Ureter (tissue), 1 donor: ENCODE measurements around the gene C3orf18. TPM values are rescaled to one million over a fixed set of nuclear protein-coding genes. Genes with fewer than 3 reads are reported as not detected.

Experiments
- DNase-seq: peaks from one replicate; pipeline ENCODE4 v3.0.0-alpha.2; 2020; ENCODE audit warnings: low spot score
- total RNA-seq: library from RNA; stranded (reverse); gene quantifications from one replicate; pipeline ENCODE4 v1.2.4, GENCODE V29; 2023
- donor health status: DM: yes; HTN: yes; CAD: no.

The C3orf18 gene
- total RNA-seq, 1 donor from 2014 or later, result 8.0 TPM

DNA sequence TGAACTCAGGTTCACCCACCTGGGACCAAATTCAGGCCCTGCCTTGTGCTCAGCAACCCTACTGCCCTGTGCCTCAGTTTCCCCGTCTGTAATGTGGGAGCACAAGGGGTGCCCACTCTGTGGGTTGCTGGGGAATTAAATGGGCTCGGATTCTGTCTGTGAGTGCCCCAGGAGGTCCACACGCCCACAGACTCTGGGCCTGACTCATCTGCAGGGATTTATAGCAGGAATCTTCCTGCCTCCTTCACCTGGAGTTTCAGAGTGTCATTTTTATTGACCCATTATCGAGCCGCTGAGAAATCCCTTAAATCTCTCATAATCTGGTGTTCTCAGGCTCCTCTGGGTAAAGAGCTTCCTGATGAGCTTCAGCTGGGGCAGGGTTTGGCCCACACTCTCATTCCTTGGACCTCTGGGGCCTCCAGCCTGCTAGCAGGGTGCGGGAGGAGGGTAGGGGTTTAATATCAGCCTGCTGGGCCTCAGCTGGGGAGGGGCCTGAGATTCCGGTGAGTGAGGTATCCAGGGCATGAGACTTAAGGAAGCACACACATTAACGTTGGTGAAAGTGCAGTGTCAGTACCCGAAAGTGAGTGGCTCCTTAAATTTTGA lies 16.4 kb downstream of the C3orf18 start:
- no peak for DNase-seq

DNA sequence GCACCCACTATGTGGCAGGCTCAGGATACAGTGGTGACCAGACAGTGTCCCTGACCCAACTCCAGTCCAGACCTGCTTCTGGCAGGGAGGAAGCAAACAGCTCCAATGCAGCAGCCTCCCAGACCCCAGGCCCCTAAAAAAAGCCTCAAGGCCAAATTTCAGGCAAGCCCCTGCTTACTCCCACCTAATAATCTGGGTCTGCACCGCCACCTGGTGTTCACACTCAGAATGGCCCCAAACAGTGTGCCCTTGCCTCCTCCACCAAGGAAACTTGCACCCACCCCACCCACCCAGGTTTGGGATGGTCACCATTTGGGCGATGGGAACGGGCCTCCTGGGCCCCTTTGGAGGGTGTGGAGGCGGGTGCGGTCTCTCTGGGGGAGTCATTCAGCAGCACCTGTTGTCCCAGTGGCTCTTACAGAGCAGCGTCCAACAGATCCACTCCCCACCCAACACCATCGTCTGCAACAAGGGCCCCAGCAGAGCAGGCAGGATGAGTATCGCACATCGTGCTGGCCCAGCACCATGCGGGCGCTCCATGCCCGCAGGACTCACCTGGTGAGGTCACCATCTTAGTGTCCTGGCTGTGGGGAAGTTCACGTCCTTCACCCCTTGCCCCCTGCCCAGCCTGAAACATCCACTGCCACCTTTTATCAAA lies 17.3 kb downstream of the C3orf18 start:
- no peak for DNase-seq

DNA sequence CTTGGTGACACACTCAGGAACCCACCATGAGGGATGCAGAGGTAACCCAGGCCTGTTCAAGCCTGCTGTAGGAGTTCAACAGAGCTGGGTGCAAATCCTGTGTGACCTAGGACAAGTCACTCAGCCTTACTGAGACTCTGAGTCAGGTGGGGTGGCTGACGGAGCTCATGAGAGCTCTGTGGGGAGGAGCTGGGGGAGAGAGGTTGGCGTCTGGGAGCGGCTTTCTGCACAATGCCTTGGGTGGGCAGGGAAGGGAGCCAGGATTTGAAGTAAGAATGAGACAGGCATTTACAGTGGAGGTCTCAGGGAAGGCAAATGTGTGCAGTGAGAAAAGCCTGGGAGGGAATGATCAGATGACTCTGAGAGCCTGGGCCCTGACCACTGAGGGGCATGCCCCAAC lies 18.3 kb downstream of the C3orf18 start:
- no peak for DNase-seq

DNA sequence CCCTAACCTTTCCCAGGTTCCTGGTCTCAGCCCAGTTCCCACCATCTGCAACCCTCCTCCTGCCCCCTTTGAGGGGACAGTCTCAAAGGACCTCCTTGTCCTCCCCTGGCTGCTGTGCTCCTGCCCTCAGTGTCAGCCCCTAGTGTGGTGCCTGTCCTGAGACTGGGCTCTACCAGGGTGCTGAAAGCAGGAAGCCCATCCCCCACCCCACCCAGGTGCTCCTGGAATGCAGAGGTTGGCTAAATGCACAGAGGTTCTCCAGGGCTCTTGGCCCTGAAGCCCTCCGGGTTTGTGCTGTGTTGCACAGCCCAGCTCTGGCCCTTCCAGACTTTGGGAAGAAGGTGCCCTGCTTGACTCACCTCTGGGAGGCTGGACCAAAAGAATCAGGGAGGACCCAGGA lies 21.8 kb downstream of the C3orf18 start:
- DNase-seq, result no peak

DNA sequence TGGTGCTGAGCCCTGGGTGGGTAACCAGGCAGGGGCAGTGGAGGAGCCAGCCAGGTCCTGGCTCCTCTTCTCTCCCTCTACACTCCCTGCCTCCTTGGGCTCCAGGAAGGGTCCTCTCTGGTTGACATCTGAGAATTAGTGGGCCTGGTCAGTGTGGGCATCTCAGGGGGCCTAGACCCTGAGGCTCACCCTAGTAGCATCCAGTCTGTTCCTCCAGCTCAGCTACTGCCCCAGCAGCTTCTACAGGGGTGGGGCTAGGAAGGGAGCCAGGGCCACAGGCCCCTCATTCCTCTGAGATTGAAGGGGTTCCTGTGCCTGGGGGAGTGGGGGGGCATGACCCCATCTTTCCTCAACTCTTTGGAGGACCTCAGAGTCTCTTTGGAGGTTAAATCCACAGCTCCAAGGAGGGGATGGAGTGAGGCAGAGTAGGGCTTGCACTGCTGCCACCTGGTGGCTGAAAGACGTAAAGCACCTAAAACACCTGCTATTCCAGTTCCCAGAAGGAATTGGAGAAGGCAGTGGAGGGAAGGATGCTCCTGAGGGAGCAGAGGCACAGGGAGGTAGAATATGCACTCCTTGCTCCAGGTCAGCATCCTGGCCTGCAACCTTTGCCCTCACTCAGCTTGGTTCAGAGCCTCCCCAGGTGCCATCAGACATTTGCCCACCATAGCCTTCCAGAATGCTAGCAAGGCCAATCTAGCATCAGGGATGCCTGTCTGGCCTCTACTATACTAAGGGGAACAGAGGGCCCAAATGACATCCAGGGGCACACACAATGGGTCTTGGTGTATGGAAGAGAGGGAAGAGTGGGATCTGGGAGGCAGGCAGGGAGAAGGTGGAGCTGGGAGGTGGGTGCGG lies 25.1 kb downstream of the C3orf18 start:
- peak; percentile 64 for DNase-seq

DNA sequence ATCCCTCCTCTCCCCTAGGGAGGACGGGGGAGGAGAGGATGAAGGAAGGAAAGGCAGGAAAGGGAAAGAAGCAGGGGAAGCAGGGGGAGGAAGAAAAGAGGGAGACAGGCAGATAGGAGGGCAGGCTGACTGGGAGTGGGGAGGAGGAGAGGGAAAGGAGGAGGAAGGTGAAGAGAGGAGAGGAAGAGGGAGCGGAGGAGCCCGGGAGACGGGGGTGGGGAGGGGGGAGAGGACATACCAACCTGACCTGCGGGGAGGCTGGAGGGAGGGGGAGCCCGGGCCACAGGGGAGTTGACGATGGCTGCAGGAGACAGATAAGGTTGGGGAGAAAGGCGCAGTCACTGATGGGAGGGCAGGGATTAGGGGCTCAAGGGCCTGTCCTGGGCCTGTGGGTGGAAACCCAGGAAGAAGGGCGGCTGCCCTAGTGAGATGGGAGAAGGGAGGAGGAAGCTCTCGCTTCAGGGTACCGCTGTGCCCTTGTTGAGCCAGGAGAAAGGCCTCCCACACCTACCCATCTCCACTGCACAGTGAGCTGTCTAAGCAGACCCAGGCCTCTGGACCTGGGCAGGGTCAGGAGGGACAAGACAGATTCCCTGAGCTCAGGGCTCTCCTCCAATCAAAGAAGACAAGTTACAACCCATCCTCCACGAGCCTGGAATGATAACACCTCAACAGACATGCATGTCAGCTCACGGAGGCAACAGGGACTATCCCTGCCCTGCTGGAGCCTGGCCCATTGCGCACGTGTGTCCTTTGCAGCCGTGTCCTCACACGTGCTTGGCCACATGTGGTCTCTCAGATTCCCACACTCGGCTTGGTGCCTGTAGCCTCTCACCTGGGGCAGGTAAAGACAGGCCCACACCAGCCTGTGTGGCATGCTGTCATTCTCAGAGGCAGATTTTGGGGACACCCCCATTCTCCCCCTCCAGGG lies 27.9 kb downstream of the C3orf18 start:
- no peak for DNase-seq

DNA sequence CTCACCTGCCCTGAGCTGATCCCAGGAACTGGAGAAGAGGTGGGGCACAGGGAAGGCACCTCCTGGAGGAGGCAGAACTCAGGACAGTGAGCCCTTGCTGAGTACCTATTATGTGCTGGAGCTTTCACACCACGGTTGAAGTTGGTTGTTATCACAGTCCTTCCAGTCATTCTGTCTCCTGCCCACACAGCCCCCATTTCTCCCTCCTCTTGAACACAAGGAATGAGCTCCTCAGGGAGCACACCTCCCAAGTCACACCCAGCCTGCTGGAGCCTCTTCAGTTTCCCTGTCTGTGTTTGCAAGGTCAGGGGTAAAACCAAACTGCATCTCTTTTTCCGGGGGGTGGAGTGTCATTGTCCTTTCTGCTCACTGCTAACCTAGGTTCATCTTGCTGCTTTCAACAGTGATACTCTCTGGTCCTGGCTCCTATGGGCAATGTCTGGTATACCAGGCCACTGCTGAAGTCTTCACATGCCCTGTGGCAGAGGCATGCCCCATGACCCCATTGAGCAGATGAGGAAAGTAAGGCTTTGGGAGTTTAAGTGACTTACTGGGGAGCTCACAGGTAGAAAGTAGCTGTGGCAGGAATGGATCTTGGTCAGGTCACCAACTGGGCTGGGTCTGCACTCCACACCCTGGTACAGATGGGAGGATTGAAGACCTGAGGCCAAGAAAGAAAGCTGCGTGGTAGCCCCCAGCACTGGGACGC lies 30.0 kb downstream of the C3orf18 start:
- DNase-seq, result no peak

DNA sequence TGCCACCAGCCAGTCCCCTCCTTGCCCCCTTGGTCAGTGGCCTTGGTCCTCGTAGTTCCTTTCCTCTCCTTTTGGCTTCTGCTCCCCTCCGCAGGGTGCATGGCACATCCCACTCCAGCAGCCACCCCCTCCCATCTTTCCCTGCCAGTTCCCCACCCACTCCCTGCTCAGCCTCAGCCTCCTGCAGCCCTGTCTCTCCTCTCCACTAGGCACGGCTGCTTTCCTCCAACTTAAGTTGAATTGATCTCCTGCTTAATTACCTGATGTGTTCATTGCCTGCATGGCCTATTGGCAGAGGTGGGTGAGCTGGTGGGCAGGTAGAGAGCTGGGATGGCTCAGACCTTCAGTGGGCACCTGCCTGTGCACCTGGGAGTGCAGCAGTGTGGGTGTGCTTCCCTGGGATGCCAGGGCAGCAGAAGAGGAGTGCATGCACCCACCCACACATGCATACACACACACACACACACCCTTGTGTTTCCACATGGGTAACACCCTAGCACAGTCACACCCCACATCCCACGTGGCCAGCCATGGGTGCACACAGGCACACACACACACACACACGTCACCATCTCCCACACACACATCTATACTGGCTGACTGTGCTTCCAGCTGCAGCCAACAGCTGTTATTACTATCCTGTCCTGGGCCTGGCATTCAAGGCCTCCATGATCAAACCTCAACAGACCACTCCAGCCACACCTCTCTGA lies 30.9 kb downstream of the C3orf18 start:
- no peak for DNase-seq

DNA sequence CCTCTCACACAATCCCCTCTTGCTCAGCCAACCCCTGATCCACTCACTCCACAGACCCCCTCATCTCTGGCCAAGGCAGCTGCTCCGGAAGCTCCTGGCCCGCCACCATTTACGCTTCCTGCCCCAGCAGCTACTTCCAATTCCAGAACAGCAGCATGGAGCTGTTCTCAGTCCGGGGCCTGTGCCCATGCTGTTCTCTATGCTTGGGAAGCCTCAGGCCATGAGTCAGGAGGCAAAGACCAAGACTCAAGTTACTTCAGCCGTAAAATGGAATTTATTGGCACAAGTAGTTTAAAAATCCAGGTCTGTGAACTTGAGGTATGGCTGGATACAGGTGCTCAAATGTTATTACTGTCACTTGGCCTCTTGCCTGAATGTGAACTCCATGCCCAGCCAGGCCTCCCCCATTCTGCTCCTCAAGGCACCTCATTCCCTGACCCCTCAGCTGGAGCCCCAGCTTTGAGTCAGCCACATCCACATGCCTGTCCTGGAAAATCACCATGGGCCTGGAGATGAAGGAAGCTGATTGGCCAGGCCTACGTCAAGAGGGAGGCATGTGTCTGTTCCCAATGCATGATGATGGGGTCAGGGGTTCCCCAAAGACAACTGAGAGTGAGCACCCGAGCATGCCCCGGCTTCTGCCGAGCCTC lies 32.7 kb downstream of the C3orf18 start:
- DNase-seq, result no peak

DNA sequence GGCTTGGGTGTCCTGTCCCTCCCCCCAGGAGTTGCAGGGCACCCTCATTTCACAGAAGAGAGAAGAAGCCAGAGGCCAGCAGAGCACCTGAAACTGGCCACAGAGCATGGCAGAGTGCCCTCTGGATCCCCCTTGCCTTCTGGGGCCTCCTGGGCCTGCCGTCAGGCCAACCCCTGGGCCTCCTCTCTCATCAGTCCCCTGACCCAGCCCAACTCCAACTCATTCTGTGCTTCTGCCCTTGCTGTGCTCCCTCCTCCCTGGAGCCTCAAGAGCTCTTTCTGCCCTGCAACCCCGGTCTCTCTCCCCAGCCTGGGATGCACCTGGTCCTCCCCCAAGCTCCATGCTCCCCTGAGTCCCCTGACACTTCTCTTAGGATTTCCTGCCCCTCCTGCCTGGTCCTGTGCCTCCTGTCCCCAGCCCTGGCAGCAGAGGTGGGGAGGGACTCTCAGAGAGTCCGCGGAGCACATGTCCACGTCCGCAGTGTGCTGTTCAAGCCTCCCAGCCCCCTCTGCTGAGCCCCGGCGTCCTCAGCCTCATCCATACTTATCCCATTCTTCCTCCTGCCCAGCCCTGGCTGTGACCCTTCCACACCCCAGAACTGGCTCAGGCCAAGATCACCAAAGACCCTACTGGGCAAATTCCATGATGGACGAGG lies 33.6 kb downstream of the C3orf18 start:
- DNase-seq, result no peak

DNA sequence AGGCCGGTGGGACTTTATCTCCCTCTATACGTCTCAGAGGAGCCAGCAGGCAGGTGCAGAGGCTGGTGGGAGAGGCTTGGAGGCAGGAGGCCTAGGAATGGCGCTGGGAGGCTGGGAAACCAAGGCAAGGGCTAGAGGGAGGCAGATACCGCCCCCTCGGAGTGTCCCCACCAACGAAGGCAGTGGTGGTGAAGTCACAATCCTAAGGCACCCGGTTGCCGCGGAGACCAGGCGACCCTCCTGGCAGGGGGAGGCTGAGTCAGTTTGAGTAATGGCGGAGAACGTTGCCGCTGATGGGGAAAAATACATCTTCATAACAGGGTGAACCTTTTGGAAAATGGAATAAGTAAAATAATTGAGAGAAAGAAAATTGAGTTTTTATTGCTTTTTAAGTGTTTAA lies 34.2 kb downstream of the C3orf18 start:
- no peak for DNase-seq

DNA sequence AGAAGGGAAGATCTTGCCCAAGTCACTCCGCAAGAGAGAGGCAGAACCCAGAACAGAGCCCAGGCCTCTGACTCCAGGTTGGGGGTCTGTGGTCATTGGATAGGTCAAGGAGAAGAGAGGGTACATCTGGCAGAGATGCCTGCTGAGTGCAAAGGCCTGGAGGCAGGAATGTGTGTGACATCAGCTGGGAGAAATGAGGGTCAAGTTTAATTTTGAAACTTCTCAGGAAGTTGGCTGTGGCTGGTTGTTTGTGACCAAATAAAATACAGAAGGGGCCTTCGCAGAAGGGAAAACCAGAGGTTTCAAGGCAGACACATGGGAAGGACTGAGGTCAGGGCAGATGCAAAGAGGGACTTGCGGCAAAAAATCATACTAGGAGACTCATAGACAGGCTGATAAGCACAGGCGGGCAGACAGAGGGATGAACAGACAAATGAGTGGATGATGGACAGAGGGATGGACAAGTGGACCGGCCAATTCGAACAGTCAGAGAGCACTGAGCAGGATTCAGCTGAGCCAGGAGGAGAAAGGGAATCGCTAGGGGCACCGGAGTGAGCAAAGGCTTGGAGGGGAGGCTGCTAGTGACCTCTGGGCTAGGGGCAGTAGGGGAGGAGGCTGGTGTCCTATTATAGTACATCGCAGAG lies 35.4 kb downstream of the C3orf18 start:
- DNase-seq, result no peak

DNA sequence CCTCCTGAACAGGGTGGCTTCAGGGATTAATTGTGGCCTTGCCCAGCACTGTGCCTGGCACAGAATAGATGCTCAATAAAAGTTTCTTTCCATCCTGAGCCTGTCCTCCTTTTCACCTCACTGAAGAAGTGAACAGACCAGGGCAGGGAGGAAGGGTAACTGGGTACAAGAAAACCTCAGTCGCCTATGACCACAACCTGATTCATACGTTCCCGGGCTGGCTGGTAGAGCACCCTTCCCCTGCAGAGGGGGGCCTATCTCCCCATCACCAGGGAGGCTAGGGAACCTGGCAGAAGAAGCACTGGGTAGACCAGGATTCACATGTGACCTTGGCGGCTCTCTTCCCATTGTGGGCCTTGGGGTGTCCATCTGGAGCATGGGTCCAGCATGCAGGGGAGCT lies 36.3 kb downstream of the C3orf18 start:
- DNase-seq, result no peak

DNA sequence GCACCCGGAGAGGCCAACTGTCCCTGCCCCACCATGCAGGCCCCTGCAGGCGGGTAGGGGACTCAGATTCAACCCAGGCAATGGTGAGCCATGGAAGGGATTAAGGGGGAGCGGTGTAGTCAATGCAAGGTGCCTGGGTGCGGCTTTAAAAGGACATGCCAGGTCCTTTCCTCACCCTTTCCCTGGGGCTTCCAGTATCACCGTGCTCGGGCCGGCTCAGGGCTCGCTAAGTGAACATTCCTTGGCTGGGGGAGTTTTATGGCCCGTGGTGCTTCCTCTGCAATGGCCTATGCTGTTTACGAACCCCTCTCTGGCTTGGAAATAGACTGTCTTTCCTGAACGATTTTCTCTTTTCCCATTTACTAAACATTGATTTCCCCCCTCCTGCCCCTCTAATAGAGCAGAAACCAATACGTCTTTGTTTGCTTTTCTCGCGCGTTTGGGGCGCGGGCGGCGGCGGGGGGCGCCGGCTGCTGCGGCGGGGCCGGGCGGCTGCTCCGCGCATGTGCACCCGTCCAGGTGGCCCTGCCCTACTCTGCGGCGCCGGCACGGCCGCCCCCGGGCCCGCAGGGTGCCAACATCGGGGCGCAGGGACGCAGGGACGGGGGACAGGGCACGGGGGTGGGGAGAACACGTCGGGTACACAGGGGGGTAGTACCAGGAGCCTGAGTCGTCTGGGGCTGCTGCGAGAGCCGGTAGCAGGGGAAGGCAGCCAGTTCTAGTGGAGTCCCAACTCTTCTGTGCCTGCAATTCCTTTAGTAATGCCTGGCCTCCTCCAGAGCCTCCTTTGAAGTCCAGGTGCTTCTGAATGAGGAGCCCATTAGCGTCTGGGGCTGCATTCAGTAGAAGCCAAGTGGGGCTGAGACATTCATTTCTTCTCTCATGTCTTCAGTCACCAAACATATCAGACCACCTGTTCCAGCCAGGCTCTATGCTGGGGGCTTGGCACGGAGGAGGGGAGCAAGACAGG lies 37.3 kb downstream of the C3orf18 start:
- DNase-seq, result no peak

DNA sequence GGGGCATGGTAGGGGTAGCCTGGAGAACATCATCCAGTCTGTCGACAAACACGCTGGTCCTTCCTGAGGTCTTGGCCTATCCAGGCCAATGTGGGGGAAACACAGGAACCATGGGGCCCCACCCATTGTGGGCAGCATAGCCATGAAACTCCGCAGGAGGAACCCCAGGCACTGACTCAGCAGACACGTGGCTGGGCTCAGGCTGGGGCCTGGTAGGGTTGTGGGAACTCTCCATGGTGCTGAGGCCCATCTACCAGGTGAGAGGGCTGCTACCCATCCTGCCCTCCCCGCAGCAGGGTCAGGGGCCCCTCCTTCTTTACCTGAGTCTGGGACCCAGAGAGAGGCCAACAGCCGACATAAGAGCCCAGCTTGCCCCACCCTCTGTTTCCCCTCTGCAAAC lies 41.6 kb downstream of the C3orf18 start:
- peak; percentile 57 for DNase-seq

DNA sequence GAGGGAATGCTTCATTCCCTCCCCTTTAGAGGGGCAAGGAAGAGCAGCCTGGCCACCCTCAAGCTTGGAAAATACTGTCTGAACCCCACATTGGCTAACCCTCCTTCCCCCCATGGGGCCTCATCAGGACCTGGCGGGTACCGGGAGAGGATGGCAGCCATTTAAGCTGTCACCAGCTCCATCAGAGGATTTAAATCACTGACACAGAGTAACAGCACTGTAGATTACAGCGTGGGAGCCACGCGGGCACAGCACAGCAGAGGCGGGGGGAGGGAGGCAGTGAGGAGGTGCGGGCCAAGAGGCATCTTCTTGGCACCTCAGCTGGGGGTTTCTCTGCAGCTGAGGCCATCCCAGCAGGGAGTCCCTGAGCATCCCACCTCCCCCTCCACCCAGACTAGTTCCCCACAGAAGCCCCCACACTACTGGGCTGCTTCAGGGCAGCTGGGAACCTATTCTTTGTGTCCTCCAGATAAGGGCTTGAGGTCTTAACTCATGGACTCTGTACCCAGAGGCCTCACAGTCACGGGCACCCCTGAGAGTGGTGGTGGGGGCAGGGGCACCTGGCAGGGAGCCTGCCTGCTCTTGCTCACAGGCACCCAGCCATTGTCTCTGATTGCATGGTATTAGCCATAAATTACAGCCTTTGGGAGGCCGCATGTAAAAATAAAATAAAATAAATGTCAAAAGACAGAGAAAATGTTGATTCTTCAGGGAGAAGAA lies 42.2 kb downstream of the C3orf18 start:
- DNase-seq, result no peak

DNA sequence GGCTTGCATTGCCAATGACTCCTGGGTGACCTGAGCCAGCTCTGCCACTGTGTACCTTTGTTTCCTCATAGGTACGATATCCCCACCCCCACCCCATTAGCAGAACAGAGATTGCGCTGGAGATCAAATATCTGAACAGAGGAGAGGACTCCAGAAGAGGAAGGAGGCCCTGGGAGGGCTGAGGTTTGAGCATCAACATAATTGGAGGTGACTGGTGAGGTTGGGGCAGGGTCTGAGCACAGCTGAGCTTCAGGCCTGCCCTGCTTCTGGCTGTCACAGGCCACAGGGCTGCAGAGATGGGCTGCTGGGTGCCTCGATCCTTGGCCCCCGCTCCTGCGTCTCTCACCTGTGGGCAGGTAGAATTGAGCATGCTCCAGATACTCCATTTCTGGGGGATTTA lies 42.8 kb downstream of the C3orf18 start:
- no peak for DNase-seq
